ENCODE measurements around the gene VAV2.

VAV2 gene

GRCh38 chr9:133735931-133736330 is 256.2 kb downstream of the VAV2 start:
- no peak for DNase-seq

DNA sequence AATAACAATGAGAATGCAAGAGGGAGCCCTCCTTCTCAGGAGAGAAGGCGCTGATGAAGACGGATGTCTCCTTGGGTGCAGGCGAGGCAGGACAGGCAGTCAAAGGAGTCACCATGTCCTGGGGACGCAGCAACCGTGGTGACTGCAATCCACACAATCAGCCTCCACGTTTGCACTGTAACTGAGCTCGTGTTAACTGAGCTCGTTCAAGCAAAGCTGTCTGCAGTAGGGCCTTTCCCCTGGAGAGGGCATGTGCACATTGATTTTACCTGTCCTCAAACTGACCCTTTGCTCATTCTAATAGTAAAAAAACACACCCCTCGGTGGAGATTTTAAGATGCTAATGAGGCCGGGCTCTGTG is 256.7 kb downstream of the VAV2 start:
- no peak for DNase-seq

- no peak for DNase-seq
Measured at GRCh38 chr9:133734590-133735414, 257.3 kb downstream of the VAV2 start.

- DNase-seq, result no peak
Measured at GRCh38 chr9:133733796-133734533, 258.2 kb downstream of the VAV2 start.

GRCh38 chr9:133733421-133733795 is 258.7 kb downstream of the VAV2 start:
- DNase-seq, result no peak

GRCh38 chr9:133732639-133733408 is 259.3 kb downstream of the VAV2 start:
- no peak for DNase-seq

- no peak for DNase-seq
Measured at GRCh38 chr9:133731876-133732638, 260.1 kb downstream of the VAV2 start.

- DNase-seq, result no peak
Measured at GRCh38 chr9:133730994-133731715, 261.0 kb downstream of the VAV2 start.

GRCh38 chr9:133729617-133730281 is 262.4 kb downstream of the VAV2 start:
- no peak for DNase-seq

- DNase-seq, result no peak
Measured at GRCh38 chr9:133728856-133729616, 263.1 kb downstream of the VAV2 start.

GRCh38 chr9:133727876-133728441 is 264.2 kb downstream of the VAV2 start:
- DNase-seq, result no peak

DNA sequence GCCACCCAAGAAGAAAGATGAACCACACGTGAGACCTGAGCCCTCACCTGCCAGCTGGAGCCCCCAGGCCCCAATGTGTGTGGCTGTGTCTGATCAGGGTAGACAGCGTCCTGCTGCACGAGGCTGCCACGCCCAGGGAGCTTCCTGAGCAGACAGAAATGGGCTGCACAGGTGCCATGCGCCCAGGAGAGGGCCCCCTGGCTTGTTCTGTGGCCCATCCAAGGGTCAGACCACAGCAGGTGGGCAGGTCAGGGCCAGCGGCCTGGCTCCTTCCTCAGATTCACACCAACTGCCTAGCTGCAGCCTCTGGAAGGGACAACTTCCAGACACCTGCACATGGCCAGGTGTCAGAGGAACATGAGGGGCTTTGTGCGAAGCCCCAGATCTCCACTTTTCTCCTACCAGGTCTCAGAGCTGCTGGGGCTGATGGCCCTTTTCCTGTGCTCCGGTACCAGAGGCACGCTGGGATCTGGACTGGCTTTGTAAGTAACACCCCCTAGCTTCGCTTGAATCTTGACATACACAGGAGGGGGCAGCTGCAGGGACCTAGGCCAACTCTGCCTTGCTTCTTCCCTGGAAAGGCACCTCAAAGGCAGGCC is 264.7 kb downstream of the VAV2 start:
- DNase-seq, result no peak

DNA sequence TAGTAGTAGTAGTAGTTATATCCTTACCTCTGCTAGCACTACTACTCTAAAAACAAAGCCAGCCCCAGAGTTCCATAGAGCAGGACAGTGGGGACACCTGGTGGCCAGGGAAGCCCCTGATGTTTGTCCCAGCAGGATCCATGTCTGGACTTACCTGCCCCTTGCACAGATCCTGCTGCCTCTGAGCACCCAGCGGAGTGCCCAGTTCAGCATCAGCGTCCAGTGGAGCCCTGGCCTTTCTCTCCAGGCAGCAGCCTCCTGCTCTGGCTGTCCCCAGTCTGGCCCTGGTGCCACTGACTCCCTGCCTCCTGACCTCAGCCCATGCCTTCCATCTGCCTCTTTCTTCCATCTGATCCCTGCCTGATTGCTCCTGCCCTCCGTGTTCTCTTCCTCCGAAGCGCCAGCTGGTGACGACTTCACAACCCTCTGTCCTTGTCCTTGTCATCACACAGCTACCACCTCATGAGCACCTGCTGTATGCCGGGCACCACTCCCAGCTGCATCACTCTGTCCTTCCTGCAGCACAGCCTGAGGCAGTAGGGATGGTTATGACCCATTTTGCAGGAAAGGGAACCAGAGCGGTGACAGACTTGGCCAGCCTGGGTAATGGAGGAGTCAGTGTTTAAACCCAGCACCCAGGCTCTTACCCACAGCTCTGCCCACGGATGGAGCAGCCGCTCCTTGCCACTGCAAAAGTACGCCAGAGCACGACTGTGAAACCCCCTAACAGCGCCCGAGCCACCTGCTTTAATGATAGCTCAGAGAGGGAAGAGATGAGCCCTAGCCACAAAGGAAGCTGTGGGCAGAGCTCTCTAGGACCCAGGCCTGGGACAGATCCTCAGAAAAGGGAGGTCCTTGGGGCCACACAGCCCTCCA is 265.5 kb downstream of the VAV2 start:
- peak; percentile 3 for DNase-seq

DNA sequence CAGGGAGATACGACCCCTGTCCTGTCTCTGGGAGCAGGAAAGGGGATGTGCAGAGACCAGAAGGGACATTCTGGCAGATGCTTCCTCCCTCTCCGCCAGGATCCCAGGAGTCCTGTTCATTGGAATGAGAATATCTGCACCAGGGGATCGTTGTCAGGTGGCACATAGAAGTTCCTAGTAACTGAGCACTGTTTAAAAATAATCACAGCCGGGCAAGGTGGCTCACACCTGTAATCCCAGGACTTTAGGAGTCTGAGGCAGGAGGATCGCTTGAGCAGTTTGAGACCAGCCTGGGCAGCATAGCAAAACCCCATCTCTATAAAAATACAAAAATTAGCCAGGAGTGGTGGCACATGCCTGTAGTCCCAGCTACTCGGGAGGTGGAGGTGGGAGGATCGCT is 266.2 kb downstream of the VAV2 start:
- DNase-seq, result no peak

GRCh38 chr9:133718563-133719315 is 273.4 kb downstream of the VAV2 start:
- no peak for DNase-seq

- no peak for DNase-seq
Measured at GRCh38 chr9:133717113-133718031, 274.8 kb downstream of the VAV2 start.

- DNase-seq, result no peak
Measured at GRCh38 chr9:133716564-133717112, 275.5 kb downstream of the VAV2 start.
